OCI-LY7 (cell line): ENCODE measurements around the gene EXTL2. TPM values are rescaled to one million over a fixed set of nuclear protein-coding genes. Genes with fewer than 3 reads are reported as not detected.

ENCODE experiments used
- BruUV-seq: library from RNA; stranded (reverse); fragments of 400-500 nt; replicated peaks from 2 replicates; lab custom pipeline; 2021; lab: Mats Ljungman, UMichigan
- CTCF ChIA-PET: fragments of 300-600 bp; sonication (Branson Sonifier 250); formaldehyde crosslinking; loops from one replicate; lab custom pipeline; 2022; ENCODE audit warnings: antibody characterized with exemption; ENCODE audit not compliant: unreplicated experiment; lab: Charles Lee
- POLR2A ChIA-PET: fragments of 300-600 bp; sonication (Branson Sonifier 250); formaldehyde crosslinking; loops from one replicate; lab custom pipeline; 2022; ENCODE audit warnings: antibody characterized with exemption; lab: Charles Lee
- DNase-seq: peaks from one replicate; pipeline ENCODE4 v3.0.0-alpha.2; 2015; ENCODE audit warnings: low spot score
- H2AFZ ChIP-seq: fragments of 200-600 bp; sonication (generic), shearing (Covaris generic); 2 replicates; pipeline ENCODE4 v1.6.1; 2014; ENCODE audit warnings: mild to moderate bottlenecking, antibody characterized with exemption, low read length, moderate library complexity
- H3K27ac ChIP-seq: fragments of 200-600 bp; sonication (generic); 2 replicates; pipeline ENCODE4 v1.5.1; 2014; ENCODE audit warnings: mixed run types, low read depth, mild to moderate bottlenecking, moderate library complexity, low read length, inconsistent platforms; ENCODE audit not compliant: poor library complexity, severe bottlenecking
- H3K36me3 ChIP-seq: fragments of 200-600 bp; sonication (generic); 2 replicates; pipeline ENCODE4 v1.6.1; 2014; ENCODE audit warnings: mild to moderate bottlenecking, antibody characterized with exemption, low read length, moderate library complexity, mixed read lengths; ENCODE audit not compliant: insufficient read depth
- H3K4me1 ChIP-seq: fragments of 200-600 bp; sonication (generic); 2 replicates; pipeline ENCODE4 v1.5.1; 2014; ENCODE audit warnings: mild to moderate bottlenecking, low read length; ENCODE audit not compliant: insufficient read depth, poor library complexity, severe bottlenecking
- H3K4me2 ChIP-seq: fragments of 200-600 bp; sonication (generic); 2 replicates; pipeline ENCODE4 v1.6.1; 2014; ENCODE audit warnings: mild to moderate bottlenecking, low read length
- H3K4me3 ChIP-seq: fragments of 200-600 bp; sonication (generic); 2 replicates; pipeline ENCODE4 v1.5.1; 2014; ENCODE audit warnings: mild to moderate bottlenecking, low read depth, low read length; ENCODE audit not compliant: poor library complexity, severe bottlenecking
- H3K79me2 ChIP-seq: fragments of 200-600 bp; sonication (generic); 2 replicates; pipeline ENCODE4 v1.6.1; 2016; ENCODE audit warnings: low read depth, mild to moderate bottlenecking, low read length, moderate library complexity, mixed read lengths; ENCODE audit not compliant: insufficient read depth
- H3K9me2 ChIP-seq: fragments of 200-600 bp; sonication (generic); 2 replicates; pipeline ENCODE4 v1.6.1; 2016; ENCODE audit warnings: mild to moderate bottlenecking, low read length, mixed read lengths; ENCODE audit not compliant: insufficient read depth
- H3K9me3 ChIP-seq: fragments of 200-600 bp; sonication (generic); 2 replicates; pipeline ENCODE4 v1.6.1; 2014; ENCODE audit warnings: mild to moderate bottlenecking, mixed run types, low read length, mixed read lengths
- H4K20me1 ChIP-seq: fragments of 200-600 bp; sonication (generic); 2 replicates; pipeline ENCODE4 v1.6.1; 2014; ENCODE audit warnings: mild to moderate bottlenecking, antibody characterized with exemption, low read length, moderate library complexity, mixed read lengths; ENCODE audit not compliant: insufficient read depth
- EZH2phosphoT487 ChIP-seq: fragments of 200-600 bp; sonication (generic); IDR thresholded peaks from 2 replicates; pipeline ENCODE4 v1.6.1; 2018; ENCODE audit warnings: low read depth, borderline replicate concordance, mild to moderate bottlenecking, mixed run types, antibody characterized with exemption, low read length, moderate library complexity, mixed read lengths
- intact Hi-C: fragments of 100-400 bp; cut with micrococcal nuclease; formaldehyde crosslinking; loops from one replicate; pipeline ENCODE4 v1.10.0; 2022; ENCODE audit not compliant: unreplicated experiment
- total RNA-seq, 2 experiments: library from RNA; depleted of rRNA in 1 of 2; stranded (reverse); fragments of >200 nt in 1 of 2; shearing (Covaris generic) in 1 of 2; gene quantifications; 2 replicates each; pipeline ENCODE4 v1.2.3, GENCODE V29; 2014 to 2022
- TF ChIP-seq, protein P1 (sequence below): fragments of 200-600 bp; sonication (generic); conservative IDR thresholded peaks from 2 replicates; pipeline ENCODE4 v1.5.1; 2014; ENCODE audit warnings: mild to moderate bottlenecking, antibody characterized with exemption, low read length, moderate library complexity, mixed read lengths

Gene EXTL2
- total RNA-seq, 2 experiments from 2014 or later = 7.0 to 9.8 TPM

DNA sequence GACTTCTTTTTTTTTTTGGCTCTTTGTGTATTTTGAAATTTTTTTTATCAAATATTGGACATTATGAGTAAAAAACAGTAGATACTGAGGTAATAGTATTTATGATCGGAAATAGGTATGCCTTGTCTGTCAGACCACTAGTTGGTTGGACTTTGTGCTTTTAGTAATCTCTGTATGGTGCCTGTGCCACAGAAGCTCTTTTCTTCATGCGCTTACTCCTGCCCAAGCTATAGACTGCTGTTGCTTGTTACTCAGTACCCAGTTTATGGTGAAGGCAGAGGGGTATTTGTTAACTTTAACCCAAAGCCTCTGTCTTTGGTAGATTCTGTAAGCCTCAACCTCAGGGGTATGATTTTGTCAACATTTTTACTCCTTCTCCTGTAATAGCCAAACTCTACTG, 9.9 kb upstream of the EXTL2 start:
- DNase-seq = no peak
- H3K4me2 ChIP-seq = no peak overlapping the region
- BruUV-seq = no TSS peak
- H3K36me3 ChIP-seq = peaks cover 83% of the 10 kb centered on the region
- no peak overlapping the region for H2AFZ ChIP-seq
- no peaks in the 10 kb centered on the region for H3K4me1 ChIP-seq
- no peaks in the 10 kb centered on the region; the same call in 1 of the 2 replicates for H3K79me2 ChIP-seq
- CTCF ChIA-PET = no interaction called here
- no peak for TF ChIP-seq EZH2phosphoT487
- TF ChIP-seq, protein P1, sequence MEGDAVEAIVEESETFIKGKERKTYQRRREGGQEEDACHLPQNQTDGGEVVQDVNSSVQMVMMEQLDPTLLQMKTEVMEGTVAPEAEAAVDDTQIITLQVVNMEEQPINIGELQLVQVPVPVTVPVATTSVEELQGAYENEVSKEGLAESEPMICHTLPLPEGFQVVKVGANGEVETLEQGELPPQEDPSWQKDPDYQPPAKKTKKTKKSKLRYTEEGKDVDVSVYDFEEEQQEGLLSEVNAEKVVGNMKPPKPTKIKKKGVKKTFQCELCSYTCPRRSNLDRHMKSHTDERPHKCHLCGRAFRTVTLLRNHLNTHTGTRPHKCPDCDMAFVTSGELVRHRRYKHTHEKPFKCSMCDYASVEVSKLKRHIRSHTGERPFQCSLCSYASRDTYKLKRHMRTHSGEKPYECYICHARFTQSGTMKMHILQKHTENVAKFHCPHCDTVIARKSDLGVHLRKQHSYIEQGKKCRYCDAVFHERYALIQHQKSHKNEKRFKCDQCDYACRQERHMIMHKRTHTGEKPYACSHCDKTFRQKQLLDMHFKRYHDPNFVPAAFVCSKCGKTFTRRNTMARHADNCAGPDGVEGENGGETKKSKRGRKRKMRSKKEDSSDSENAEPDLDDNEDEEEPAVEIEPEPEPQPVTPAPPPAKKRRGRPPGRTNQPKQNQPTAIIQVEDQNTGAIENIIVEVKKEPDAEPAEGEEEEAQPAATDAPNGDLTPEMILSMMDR = no peak
- POLR2A ChIA-PET = no interaction called here
- no peaks in the 10 kb centered on the region for H3K9me3 ChIP-seq
- intact Hi-C loops = no loop called here
- H3K9me2 ChIP-seq = no peaks in the 10 kb centered on the region
- no peaks in the 10 kb centered on the region for H4K20me1 ChIP-seq
- H3K27ac ChIP-seq = no peak overlapping the region
- no peak overlapping the region for H3K4me3 ChIP-seq

DNA sequence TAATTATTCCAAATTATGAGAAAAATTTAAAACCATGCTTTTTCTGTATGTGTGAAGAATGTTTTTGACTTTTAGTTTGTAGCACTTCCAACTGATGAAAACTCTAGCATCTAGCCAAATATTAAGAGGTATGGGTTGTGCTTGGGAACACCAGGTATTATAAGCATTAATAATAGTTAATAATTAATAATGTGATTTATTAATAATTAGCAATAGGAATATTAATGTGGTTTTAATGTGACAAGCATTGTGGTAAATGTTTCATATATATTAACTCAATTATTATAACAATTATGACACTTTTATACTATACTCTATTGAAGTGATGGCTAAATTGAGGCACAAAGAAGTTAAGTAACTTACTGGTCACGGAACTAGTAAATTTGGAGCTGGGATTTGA, 9.1 kb upstream of the EXTL2 start:
- POLR2A ChIA-PET = no interaction called here
- Histone ChIP-seq H4K20me1 (no peaks in the 10 kb centered on the region), H2AFZ (no peak overlapping the region), H3K4me3 (no peak overlapping the region), H3K4me1 (no peaks in the 10 kb centered on the region), H3K9me3 (no peaks in the 10 kb centered on the region), H3K27ac (no peak overlapping the region), H3K9me2 (no peaks in the 10 kb centered on the region), H3K36me3 (peaks cover 83% of the 10 kb centered on the region), H3K79me2 (no peaks in the 10 kb centered on the region; the same call in 1 of the 2 replicates), H3K4me2 (no peak overlapping the region)
- CTCF ChIA-PET = no interaction called here
- DNase-seq = no peak
- intact Hi-C loops = no loop called here
- no peak for TF ChIP-seq EZH2phosphoT487
- TF ChIP-seq, protein P1 = no peak
- BruUV-seq = no TSS peak

DNA sequence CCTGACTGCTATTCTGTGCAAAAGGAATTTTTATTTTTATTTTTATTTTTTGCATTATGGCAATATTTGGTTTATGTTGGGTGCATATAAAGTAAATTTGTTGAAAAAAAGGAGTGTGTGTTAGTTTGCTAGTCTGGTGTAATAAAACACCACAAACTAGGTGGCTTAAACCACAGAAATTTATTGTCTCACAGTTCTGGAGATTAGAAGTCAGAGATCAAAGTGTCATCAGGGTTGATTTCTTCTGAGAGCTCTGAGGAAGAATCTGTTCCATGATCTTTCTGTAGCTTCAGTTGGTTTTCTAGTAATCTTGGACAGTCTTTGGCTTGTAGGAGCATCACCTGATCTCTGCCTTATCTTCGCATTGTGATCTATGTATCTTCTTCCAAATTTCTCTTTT, 7.7 kb upstream of the EXTL2 start:
- no peak overlapping the region for H3K4me2 ChIP-seq
- intact Hi-C loops = no loop called here
- H3K9me2 ChIP-seq = no peaks in the 10 kb centered on the region
- no peak for DNase-seq
- no peak overlapping the region for H3K27ac ChIP-seq
- ChIA-PET POLR2A (interaction anchor here (0.7 kb wide), 1 partner anchor 21 kb away, joined by 3 read pairs; no protein-coding TSS in a partner anchor), CTCF (no interaction called here)
- no TSS peak for BruUV-seq
- peaks cover 14% of the 10 kb centered on the region; the same call in 1 of the 2 replicates for H3K79me2 ChIP-seq
- H2AFZ ChIP-seq = no peak overlapping the region
- peaks cover 9% of the 10 kb centered on the region for H3K4me1 ChIP-seq
- no peak overlapping the region for H3K4me3 ChIP-seq
- H3K36me3 ChIP-seq = peaks cover 79% of the 10 kb centered on the region
- H3K9me3 ChIP-seq = no peaks in the 10 kb centered on the region
- no peak for TF ChIP-seq EZH2phosphoT487
- TF ChIP-seq, protein P1 = no peak
- peaks cover 2% of the 10 kb centered on the region; the same call in 1 of the 2 replicates for H4K20me1 ChIP-seq
